HCT116 (cell line): ENCODE data around the gene AEBP1. TPM values are rescaled to one million over a fixed set of nuclear protein-coding genes. Genes with fewer than 3 reads are reported as not detected.

Experiments
- ATAC-seq: fragments of 200-7000 bp; cut with Tn5 transposase; 2 replicates; pipeline ENCODE4 v1.9.1; 2020; ENCODE audit warnings: mild to moderate bottlenecking, moderate library complexity
- BruUV-seq: library from RNA; stranded (reverse); fragments of 400-500 nt; replicated peaks from 2 replicates; lab custom pipeline; 2021; lab: Mats Ljungman, UMichigan
- CTCF ChIA-PET: fragments of 300-600 bp; sonication (Branson Sonifier 250); formaldehyde crosslinking; loops from one replicate; lab custom pipeline; 2021; ENCODE audit warnings: antibody characterized with exemption; lab: Charles Lee
- POLR2A ChIA-PET: fragments of 300-600, 350-600 bp; sonication (Branson Sonifier 250); formaldehyde crosslinking; loops from one replicate; lab custom pipeline; 2021; ENCODE audit warnings: antibody characterized with exemption; lab: Charles Lee
- RAD21 ChIA-PET, 2 experiments: fragments of 300-600 bp; sonication (Branson Sonifier 250); formaldehyde crosslinking; loops; one replicate each; lab custom pipeline; 2023; ENCODE audit warnings: low total read pairs in 2 of 2; ENCODE audit not compliant: uncharacterized antibody in 2 of 2, unreplicated experiment in 2 of 2, low non-redundant PET in 1 of 2; lab: Charles Lee
- DNase-seq: peaks from one replicate; pipeline ENCODE4 v3.0.0-alpha.2; 2010; ENCODE audit warnings: low read depth, low spot score
- H2AFZ ChIP-seq: fragments of 200-600 bp; shearing (Covaris generic), sonication (generic); 2 replicates; pipeline ENCODE4 v1.6.1; 2017; ENCODE audit warnings: low read depth, mixed run types, mixed read lengths, antibody characterized with exemption, low read length; ENCODE audit not compliant: poor library complexity, severe bottlenecking
- H3K27ac ChIP-seq: 2 replicates; pipeline ENCODE4 v1.5.1; 2012; ENCODE audit warnings: low read depth, low read length
- H3K27me3 ChIP-seq: fragments of 200-600 bp; sonication (generic); 2 replicates; pipeline ENCODE4 v1.6.1; 2016; ENCODE audit warnings: mixed run types, low read length, mixed read lengths; ENCODE audit not compliant: insufficient read depth
- H3K36me3 ChIP-seq, 2 experiments: fragments of 200-500 bp in 1 of 2; fragments of 200-600 bp in 1 of 2; sonication (Bioruptor generic) in 1 of 2; sonication (generic) in 1 of 2; 2 replicates each; pipeline versions ENCODE4 v1.5.1 to v1.6.1; 2014 to 2016; ENCODE audit warnings: low read length in 2 of 2, inconsistent platforms in 1 of 2, mixed read lengths in 1 of 2, mixed run types in 1 of 2; ENCODE audit not compliant: insufficient read depth in 2 of 2, control insufficient read depth in 1 of 2
- H3K4me1 ChIP-seq, 2 experiments: fragments of 200-600 bp in 1 of 2; sonication (generic) in 1 of 2; 2 replicates each; pipeline versions ENCODE4 v1.5.1 to v1.6.1; 2012 to 2017; ENCODE audit warnings: low read length in 2 of 2, inconsistent platforms in 1 of 2, mild to moderate bottlenecking in 1 of 2, mixed read lengths in 1 of 2, mixed run types in 1 of 2, moderate library complexity in 1 of 2; ENCODE audit not compliant: insufficient read depth in 2 of 2, control insufficient read depth in 1 of 2
- H3K4me2 ChIP-seq: fragments of 200-600 bp; sonication (generic); 2 replicates; pipeline ENCODE4 v1.6.1; 2017; ENCODE audit warnings: mixed run types, low read length, mixed read lengths
- H3K4me3 ChIP-seq, 2 experiments: fragments of 200-600 bp in 1 of 2; sonication (generic) in 1 of 2; replicated peaks in 1 of 2; 2 replicates each; pipeline ENCODE4 v1.5.1; 2011 to 2016; ENCODE audit warnings: low read length in 2 of 2, control low read depth in 1 of 2, low read depth in 1 of 2, mild to moderate bottlenecking in 1 of 2, mixed read lengths in 1 of 2, mixed run types in 1 of 2
- H3K79me2 ChIP-seq: fragments of 200-600 bp; sonication (generic); 2 replicates; pipeline ENCODE4 v1.6.1; 2017; ENCODE audit warnings: mild to moderate bottlenecking, mixed run types, low read length, moderate library complexity, mixed read lengths; ENCODE audit not compliant: insufficient read depth
- H3K9ac ChIP-seq: fragments of 200-600 bp; sonication (generic); 2 replicates; pipeline ENCODE4 v1.6.1; 2016; ENCODE audit warnings: low read length, mixed read lengths
- H3K9me2 ChIP-seq: fragments of 200-600 bp; sonication (generic), shearing (Covaris generic); 2 replicates; pipeline ENCODE4 v1.6.1; 2017; ENCODE audit warnings: mixed run types, mild to moderate bottlenecking, moderate library complexity; ENCODE audit not compliant: insufficient read depth
- H3K9me3 ChIP-seq, 2 experiments: fragments of 200-500 bp in 1 of 2; fragments of 200-600 bp in 1 of 2; sonication (Bioruptor generic) in 1 of 2; sonication (generic) in 1 of 2; 2 replicates each; pipeline ENCODE4 v1.6.1; 2014 to 2017; ENCODE audit warnings: low read length in 2 of 2, mixed read lengths in 2 of 2, inconsistent platforms in 1 of 2, low read depth in 1 of 2, mild to moderate bottlenecking in 1 of 2, mixed run types in 1 of 2, moderate library complexity in 1 of 2; ENCODE audit not compliant: control insufficient read depth in 1 of 2, insufficient read depth in 1 of 2
- H4K20me1 ChIP-seq: fragments of 200-600 bp; sonication (generic), shearing (Covaris generic); 2 replicates; pipeline ENCODE4 v1.6.1; 2017; ENCODE audit warnings: mixed run types, mild to moderate bottlenecking, moderate library complexity; ENCODE audit not compliant: insufficient read depth
- CEBPB ChIP-seq: IDR thresholded peaks from 2 replicates; pipeline ENCODE4 v1.6.1; 2012; ENCODE audit warnings: low read depth
- EGR1 ChIP-seq: IDR thresholded peaks from 2 replicates; pipeline ENCODE4 v1.6.1; 2012; ENCODE audit warnings: low read depth
- EZH2 ChIP-seq: fragments of 200-600 bp; sonication (generic); IDR thresholded peaks from 2 replicates; pipeline ENCODE4 v1.6.1; 2017; ENCODE audit warnings: antibody characterized with exemption, mixed run types
- POLR2AphosphoS5 ChIP-seq: IDR thresholded peaks from 2 replicates; pipeline ENCODE4 v1.6.1; 2011; ENCODE audit warnings: mild to moderate bottlenecking, low read depth, low read length, moderate library complexity
- REST ChIP-seq: IDR thresholded peaks from 2 replicates; pipeline ENCODE4 v1.6.1; 2012; ENCODE audit warnings: low read depth
- SIN3A ChIP-seq: IDR thresholded peaks from 2 replicates; pipeline ENCODE4 v1.6.1; 2012; ENCODE audit warnings: low read depth
- intact Hi-C: fragments of 100-400 bp; cut with micrococcal nuclease; formaldehyde crosslinking; loops from 2 replicates; pipeline ENCODE4 v1.10.0; 2022
- total RNA-seq: library from RNA; stranded (reverse); gene quantifications from one replicate; pipeline ENCODE4 v1.2.1, GENCODE V29; 2021; ENCODE audit not compliant: unreplicated experiment
- TF ChIP-seq, protein P1 (sequence below), 3 experiments: fragments of 200-600 bp in 1 of 3; sonication (generic) in 1 of 3; IDR thresholded peaks in 2 of 3; conservative IDR thresholded peaks in 1 of 3; 2 replicates each; pipeline ENCODE4 v1.5.1; 2012 to 2017; ENCODE audit warnings: low read depth in 2 of 3, low read length in 2 of 3, antibody characterized with exemption in 1 of 3, borderline replicate concordance in 1 of 3, control low read depth in 1 of 3, mild to moderate bottlenecking in 1 of 3, mixed read lengths in 1 of 3, mixed run types in 1 of 3, moderate library complexity in 1 of 3; ENCODE audit not compliant: insufficient read depth in 1 of 3
- TF ChIP-seq, protein P2 (sequence below): IDR thresholded peaks from 2 replicates; pipeline ENCODE4 v1.6.1; 2012

The AEBP1 gene
- total RNA-seq, 1 experiment from 2014 or later, result 0.49 TPM

GRCh38 chr7:44096326-44096881 lies 7.7 kb upstream of the AEBP1 start:
- H2AFZ ChIP-seq, result no peak overlapping the region
- intact Hi-C loops, result no loop called here
- ChIA-PET CTCF (no interaction called here), POLR2A (no interaction called here), RAD21 (no interaction called here)
- no peaks in the 10 kb centered on the region for H3K9me2 ChIP-seq
- BruUV-seq, result no TSS peak
- H3K27ac ChIP-seq, result no peak overlapping the region
- H3K9me3 ChIP-seq, result no peaks in the 10 kb centered on the region
- no peak overlapping the region for H3K4me2 ChIP-seq
- no peak overlapping the region for H3K4me3 ChIP-seq
- ATAC-seq (no peak), DNase-seq (no peak)
- H3K4me1 ChIP-seq, result no peaks in the 10 kb centered on the region
- no peaks in the 10 kb centered on the region for H3K79me2 ChIP-seq
- no peaks in the 10 kb centered on the region for H3K27me3 ChIP-seq
- H3K36me3 ChIP-seq, result no peaks in the 10 kb centered on the region
- TF ChIP-seq POLR2AphosphoS5 (no peak), CEBPB (no peak)
- TF ChIP-seq, protein P1, sequence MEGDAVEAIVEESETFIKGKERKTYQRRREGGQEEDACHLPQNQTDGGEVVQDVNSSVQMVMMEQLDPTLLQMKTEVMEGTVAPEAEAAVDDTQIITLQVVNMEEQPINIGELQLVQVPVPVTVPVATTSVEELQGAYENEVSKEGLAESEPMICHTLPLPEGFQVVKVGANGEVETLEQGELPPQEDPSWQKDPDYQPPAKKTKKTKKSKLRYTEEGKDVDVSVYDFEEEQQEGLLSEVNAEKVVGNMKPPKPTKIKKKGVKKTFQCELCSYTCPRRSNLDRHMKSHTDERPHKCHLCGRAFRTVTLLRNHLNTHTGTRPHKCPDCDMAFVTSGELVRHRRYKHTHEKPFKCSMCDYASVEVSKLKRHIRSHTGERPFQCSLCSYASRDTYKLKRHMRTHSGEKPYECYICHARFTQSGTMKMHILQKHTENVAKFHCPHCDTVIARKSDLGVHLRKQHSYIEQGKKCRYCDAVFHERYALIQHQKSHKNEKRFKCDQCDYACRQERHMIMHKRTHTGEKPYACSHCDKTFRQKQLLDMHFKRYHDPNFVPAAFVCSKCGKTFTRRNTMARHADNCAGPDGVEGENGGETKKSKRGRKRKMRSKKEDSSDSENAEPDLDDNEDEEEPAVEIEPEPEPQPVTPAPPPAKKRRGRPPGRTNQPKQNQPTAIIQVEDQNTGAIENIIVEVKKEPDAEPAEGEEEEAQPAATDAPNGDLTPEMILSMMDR (IDR thresholded peaks at IDR 0.05 in 2 of 3, conservative IDR thresholded peaks at IDR 0.05 in 1 of 3; ENCODE audit: borderline replicate concordance in 1 of 3, insufficient read depth in 1 of 3, low read depth in 2 of 3, low read length in 2 of 3), result no peak
- H4K20me1 ChIP-seq, result no peaks in the 10 kb centered on the region
- no peak overlapping the region for H3K9ac ChIP-seq

GRCh38 chr7:44097064-44097932 lies 6.8 kb upstream of the AEBP1 start:
- Histone ChIP-seq H3K9me2 (no peaks in the 10 kb centered on the region), H3K4me2 (no peak overlapping the region), H3K27me3 (no peaks in the 10 kb centered on the region), H4K20me1 (no peaks in the 10 kb centered on the region), H3K9me3 (no peaks in the 10 kb centered on the region), H3K79me2 (no peaks in the 10 kb centered on the region), H2AFZ (no peak overlapping the region), H3K9ac (no peak overlapping the region), H3K4me1 (no peaks in the 10 kb centered on the region), H3K27ac (no peak overlapping the region), H3K4me3 (no peak overlapping the region), H3K36me3 (no peaks in the 10 kb centered on the region)
- ATAC-seq, result no peak
- RAD21 ChIA-PET, result no interaction called here
- DNase-seq, result no peak
- CTCF ChIA-PET, result no interaction called here
- intact Hi-C loops, result no loop called here
- BruUV-seq, result no TSS peak
- POLR2A ChIA-PET, result interaction anchor here (1.5 kb wide), 1 partner anchor 13 kb away, joined by 3 read pairs; no protein-coding TSS in a partner anchor
- TF ChIP-seq, protein P2, sequence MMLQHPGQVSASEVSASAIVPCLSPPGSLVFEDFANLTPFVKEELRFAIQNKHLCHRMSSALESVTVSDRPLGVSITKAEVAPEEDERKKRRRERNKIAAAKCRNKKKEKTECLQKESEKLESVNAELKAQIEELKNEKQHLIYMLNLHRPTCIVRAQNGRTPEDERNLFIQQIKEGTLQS, result no peak
- TF ChIP-seq EGR1, result no peak
- no peak for TF ChIP-seq EZH2
- TF ChIP-seq SIN3A, result no peak
- TF ChIP-seq REST, result no peak
- no peak for TF ChIP-seq CEBPB
- TF ChIP-seq, protein P1 (IDR thresholded peaks at IDR 0.05 in 2 of 3, conservative IDR thresholded peaks at IDR 0.05 in 1 of 3; ENCODE audit: borderline replicate concordance in 1 of 3, insufficient read depth in 1 of 3, low read depth in 2 of 3, low read length in 2 of 3), result no peak
